HEK293 (cell line): ENCODE results near the gene BACH2.

Experiments
- CTCF ChIA-PET: fragments of 350-600 bp; formaldehyde crosslinking; extraction: SDS; loops from one replicate; lab custom pipeline; 2021; ENCODE audit warnings: antibody characterized with exemption; lab: Yijun Ruan, JAX
- POLR2A ChIA-PET: fragments of 300-600 bp; formaldehyde crosslinking; extraction: SDS; loops from one replicate; lab custom pipeline; 2020; ENCODE audit warnings: antibody characterized with exemption, inconsistent platforms; lab: Yijun Ruan, JAX
- H3K27ac ChIP-seq: fragments of 200-500 bp; sonication (Bioruptor generic); 2 replicates; pipeline ENCODE4 v1.5.1; 2014; ENCODE audit warnings: low read depth, low read length, control low read depth, inconsistent platforms; ENCODE audit errors: extremely low read depth
- H3K36me3 ChIP-seq, 2 experiments: fragments of 200-500 bp in 1 of 2; sonication (Bioruptor generic) in 1 of 2; 1 replicate in 1 of 2; 2 replicates in 1 of 2; pipeline ENCODE4 v1.5.1; 2014 to 2017; ENCODE audit warnings: inconsistent platforms in 2 of 2, low read length in 2 of 2; ENCODE audit not compliant: control insufficient read depth in 2 of 2, insufficient read depth in 1 of 2
- H3K4me1 ChIP-seq: fragments of 200-500 bp; sonication (Bioruptor generic); 2 replicates; pipeline ENCODE4 v1.5.1; 2014; ENCODE audit warnings: mild to moderate bottlenecking, low read length, inconsistent platforms; ENCODE audit not compliant: control insufficient read depth, insufficient read depth
- H3K4me3 ChIP-seq: 2 replicates; pipeline ENCODE4 v1.5.1; 2011; ENCODE audit warnings: low read depth, mild to moderate bottlenecking, control low read depth, low read length, moderate library complexity
- H3K9me3 ChIP-seq: fragments of 200-500 bp; sonication (Bioruptor generic); 2 replicates; pipeline ENCODE4 v1.5.1; 2014; ENCODE audit warnings: low read depth, low read length, inconsistent platforms; ENCODE audit not compliant: control insufficient read depth, insufficient read depth
- GLI2 ChIP-seq: fragments of 450-650 bp; formaldehyde crosslinking; IDR thresholded peaks from 2 replicates; pipeline ENCODE4; 2017; ENCODE audit warnings: missing biosample characterization, missing genetic modification characterization, low read depth, borderline replicate concordance
- GLIS1 ChIP-seq: fragments of 450-650 bp; formaldehyde crosslinking; IDR thresholded peaks from 2 replicates; pipeline ENCODE4 v1.5.1; 2016; ENCODE audit warnings: missing biosample characterization, missing genetic modification characterization
- HOXC10 ChIP-seq: sonication (generic); formaldehyde crosslinking; IDR thresholded peaks from 2 replicates; pipeline ENCODE4 v1.8.1; 2023; ENCODE audit warnings: mild to moderate bottlenecking, missing genetic modification reagents
- HOXD13 ChIP-seq: sonication (generic); formaldehyde crosslinking; IDR thresholded peaks from 2 replicates; pipeline ENCODE4 v1.8.0; 2022; ENCODE audit warnings: missing genetic modification reagents, borderline replicate concordance
- KLF8 ChIP-seq: fragments of 450-650 bp; formaldehyde crosslinking; IDR thresholded peaks from 2 replicates; pipeline ENCODE4 v1.5.1; 2016; ENCODE audit warnings: missing biosample characterization, missing genetic modification characterization
- KLF9 ChIP-seq: fragments of 450-650 bp; formaldehyde crosslinking; IDR thresholded peaks from 2 replicates; pipeline ENCODE4 v1.5.1; 2016; ENCODE audit warnings: missing biosample characterization, missing genetic modification characterization, low read depth
- SP3 ChIP-seq: fragments of 450-650 bp; formaldehyde crosslinking; IDR thresholded peaks from 2 replicates; pipeline ENCODE4 v1.5.1; 2016; ENCODE audit warnings: missing biosample characterization, missing genetic modification characterization
- ZBTB1 ChIP-seq: fragments of 450-650 bp; formaldehyde crosslinking; IDR thresholded peaks from 2 replicates; pipeline ENCODE4 v1.5.1; 2016; ENCODE audit warnings: missing biosample characterization, missing genetic modification characterization
- ZNF121 ChIP-seq: fragments of 450-650 bp; formaldehyde crosslinking; IDR thresholded peaks from 2 replicates; pipeline ENCODE4 v1.5.1; 2016; ENCODE audit warnings: missing biosample characterization, missing genetic modification characterization
- ZNF133 ChIP-seq: fragments of 450-650 bp; formaldehyde crosslinking; IDR thresholded peaks from 2 replicates; pipeline ENCODE4 v1.5.1; 2016; ENCODE audit warnings: missing biosample characterization, missing genetic modification characterization
- ZNF433 ChIP-seq: fragments of 450-650 bp; formaldehyde crosslinking; IDR thresholded peaks from 2 replicates; pipeline ENCODE4 v1.5.1; 2016; ENCODE audit warnings: missing biosample characterization, missing genetic modification characterization, low read depth
- ZNF560 ChIP-seq: fragments of 450-650 bp; formaldehyde crosslinking; IDR thresholded peaks from 2 replicates; pipeline ENCODE4 v1.5.1; 2017; ENCODE audit warnings: missing biosample characterization, missing genetic modification characterization, borderline replicate concordance
- ZNF561 ChIP-seq: fragments of 450-650 bp; IDR thresholded peaks from 2 replicates; pipeline ENCODE4 v1.5.1; 2018; ENCODE audit warnings: missing biosample characterization, missing genetic modification characterization, borderline replicate concordance
- ZNF626 ChIP-seq: fragments of 450-650 bp; sonication (Bioruptor Pico); formaldehyde crosslinking; IDR thresholded peaks from 2 replicates; pipeline ENCODE4 v1.5.1; 2018; ENCODE audit warnings: missing biosample characterization, missing genetic modification characterization, inconsistent platforms
- ZNF629 ChIP-seq: fragments of 450-650 bp; formaldehyde crosslinking; IDR thresholded peaks from 2 replicates; pipeline ENCODE4 v1.5.1; 2017; ENCODE audit warnings: missing biosample characterization, missing genetic modification characterization
- ZNF677 ChIP-seq: fragments of 450-650 bp; IDR thresholded peaks from 2 replicates; pipeline ENCODE4 v1.5.0; 2018; ENCODE audit warnings: missing biosample characterization, mild to moderate bottlenecking, missing genetic modification characterization, moderate library complexity
- ZNF747 ChIP-seq: fragments of 450-650 bp; formaldehyde crosslinking; IDR thresholded peaks from 2 replicates; pipeline ENCODE4 v1.5.1; 2016; ENCODE audit warnings: missing biosample characterization, missing genetic modification characterization
- ZNF776 ChIP-seq: fragments of 450-650 bp; formaldehyde crosslinking; IDR thresholded peaks from 2 replicates; pipeline ENCODE4 v1.5.0; 2017; ENCODE audit warnings: missing biosample characterization, missing genetic modification characterization, borderline replicate concordance
- ZNF791 ChIP-seq: fragments of 450-650 bp; formaldehyde crosslinking; IDR thresholded peaks from 2 replicates; pipeline ENCODE4 v1.5.1; 2016; ENCODE audit warnings: missing biosample characterization, missing genetic modification characterization
- TF ChIP-seq, protein P1 (sequence below): fragments of 450-650 bp; formaldehyde crosslinking; IDR thresholded peaks from 2 replicates; pipeline ENCODE4 v1.5.1; 2016; ENCODE audit warnings: missing biosample characterization, missing genetic modification characterization, borderline replicate concordance
- TF ChIP-seq, protein P2 (sequence below): fragments of 450-650 bp; formaldehyde crosslinking; optimal IDR thresholded peaks from 2 replicates; pipeline ENCODE3; 2016; ENCODE audit warnings: missing biosample characterization, mild to moderate bottlenecking, missing genetic modification characterization
- TF ChIP-seq, protein P3 (sequence below): fragments of 450-650 bp; formaldehyde crosslinking; IDR thresholded peaks from 2 replicates; pipeline ENCODE4 v1.5.1; 2017; ENCODE audit warnings: missing biosample characterization, missing genetic modification characterization
- TF ChIP-seq, protein P4 (sequence below): fragments of 450-650 bp; formaldehyde crosslinking; IDR thresholded peaks from 2 replicates; pipeline ENCODE4 v1.5.1; 2016; ENCODE audit warnings: missing biosample characterization, missing genetic modification characterization
- TF ChIP-seq, protein P5 (sequence below): IDR thresholded peaks from 2 replicates; pipeline ENCODE4 v1.6.1; 2011; ENCODE audit warnings: mild to moderate bottlenecking, low read depth, low read length, borderline replicate concordance

Gene BACH2

DNA sequence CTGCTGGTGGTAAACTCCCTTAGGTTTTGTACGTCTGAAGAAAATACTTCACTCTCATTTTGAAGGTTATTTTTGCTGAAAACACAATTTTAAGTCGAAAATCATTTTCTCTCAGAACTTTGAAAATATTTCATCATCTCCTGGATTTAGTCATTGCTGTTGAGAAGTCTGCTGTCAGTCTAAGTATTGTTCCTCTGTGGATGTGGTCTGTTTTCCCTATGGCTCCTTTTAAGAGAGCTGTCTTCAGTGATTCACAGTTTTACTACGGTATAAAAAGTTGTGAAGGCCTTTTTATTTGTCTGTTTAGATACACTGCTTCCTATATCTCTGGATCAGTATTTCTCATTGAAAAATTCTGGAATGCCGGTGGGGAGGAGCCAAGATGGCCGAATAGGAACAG is 243.0 kb downstream of the BACH2 start (continued):
- TF ChIP-seq, protein P1, sequence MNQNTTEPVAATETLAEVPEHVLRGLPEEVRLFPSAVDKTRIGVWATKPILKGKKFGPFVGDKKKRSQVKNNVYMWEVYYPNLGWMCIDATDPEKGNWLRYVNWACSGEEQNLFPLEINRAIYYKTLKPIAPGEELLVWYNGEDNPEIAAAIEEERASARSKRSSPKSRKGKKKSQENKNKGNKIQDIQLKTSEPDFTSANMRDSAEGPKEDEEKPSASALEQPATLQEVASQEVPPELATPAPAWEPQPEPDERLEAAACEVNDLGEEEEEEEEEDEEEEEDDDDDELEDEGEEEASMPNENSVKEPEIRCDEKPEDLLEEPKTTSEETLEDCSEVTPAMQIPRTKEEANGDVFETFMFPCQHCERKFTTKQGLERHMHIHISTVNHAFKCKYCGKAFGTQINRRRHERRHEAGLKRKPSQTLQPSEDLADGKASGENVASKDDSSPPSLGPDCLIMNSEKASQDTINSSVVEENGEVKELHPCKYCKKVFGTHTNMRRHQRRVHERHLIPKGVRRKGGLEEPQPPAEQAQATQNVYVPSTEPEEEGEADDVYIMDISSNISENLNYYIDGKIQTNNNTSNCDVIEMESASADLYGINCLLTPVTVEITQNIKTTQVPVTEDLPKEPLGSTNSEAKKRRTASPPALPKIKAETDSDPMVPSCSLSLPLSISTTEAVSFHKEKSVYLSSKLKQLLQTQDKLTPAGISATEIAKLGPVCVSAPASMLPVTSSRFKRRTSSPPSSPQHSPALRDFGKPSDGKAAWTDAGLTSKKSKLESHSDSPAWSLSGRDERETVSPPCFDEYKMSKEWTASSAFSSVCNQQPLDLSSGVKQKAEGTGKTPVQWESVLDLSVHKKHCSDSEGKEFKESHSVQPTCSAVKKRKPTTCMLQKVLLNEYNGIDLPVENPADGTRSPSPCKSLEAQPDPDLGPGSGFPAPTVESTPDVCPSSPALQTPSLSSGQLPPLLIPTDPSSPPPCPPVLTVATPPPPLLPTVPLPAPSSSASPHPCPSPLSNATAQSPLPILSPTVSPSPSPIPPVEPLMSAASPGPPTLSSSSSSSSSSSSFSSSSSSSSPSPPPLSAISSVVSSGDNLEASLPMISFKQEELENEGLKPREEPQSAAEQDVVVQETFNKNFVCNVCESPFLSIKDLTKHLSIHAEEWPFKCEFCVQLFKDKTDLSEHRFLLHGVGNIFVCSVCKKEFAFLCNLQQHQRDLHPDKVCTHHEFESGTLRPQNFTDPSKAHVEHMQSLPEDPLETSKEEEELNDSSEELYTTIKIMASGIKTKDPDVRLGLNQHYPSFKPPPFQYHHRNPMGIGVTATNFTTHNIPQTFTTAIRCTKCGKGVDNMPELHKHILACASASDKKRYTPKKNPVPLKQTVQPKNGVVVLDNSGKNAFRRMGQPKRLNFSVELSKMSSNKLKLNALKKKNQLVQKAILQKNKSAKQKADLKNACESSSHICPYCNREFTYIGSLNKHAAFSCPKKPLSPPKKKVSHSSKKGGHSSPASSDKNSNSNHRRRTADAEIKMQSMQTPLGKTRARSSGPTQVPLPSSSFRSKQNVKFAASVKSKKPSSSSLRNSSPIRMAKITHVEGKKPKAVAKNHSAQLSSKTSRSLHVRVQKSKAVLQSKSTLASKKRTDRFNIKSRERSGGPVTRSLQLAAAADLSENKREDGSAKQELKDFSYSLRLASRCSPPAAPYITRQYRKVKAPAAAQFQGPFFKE (tag by site-specific recombination): no peak
- no peak for TF ChIP-seq GLIS1 (tag by site-specific recombination)
- TF ChIP-seq, protein P2, sequence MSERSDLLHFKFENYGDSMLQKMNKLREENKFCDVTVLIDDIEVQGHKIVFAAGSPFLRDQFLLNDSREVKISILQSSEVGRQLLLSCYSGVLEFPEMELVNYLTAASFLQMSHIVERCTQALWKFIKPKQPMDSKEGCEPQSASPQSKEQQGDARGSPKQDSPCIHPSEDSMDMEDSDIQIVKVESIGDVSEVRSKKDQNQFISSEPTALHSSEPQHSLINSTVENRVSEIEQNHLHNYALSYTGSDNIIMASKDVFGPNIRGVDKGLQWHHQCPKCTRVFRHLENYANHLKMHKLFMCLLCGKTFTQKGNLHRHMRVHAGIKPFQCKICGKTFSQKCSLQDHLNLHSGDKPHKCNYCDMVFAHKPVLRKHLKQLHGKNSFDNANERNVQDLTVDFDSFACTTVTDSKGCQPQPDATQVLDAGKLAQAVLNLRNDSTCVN (tag by site-specific recombination): no peak
- no peak for TF ChIP-seq ZNF747
- TF ChIP-seq KLF8 (tag by site-specific recombination): no peak
- TF ChIP-seq SP3 (tag by site-specific recombination): no peak

DNA sequence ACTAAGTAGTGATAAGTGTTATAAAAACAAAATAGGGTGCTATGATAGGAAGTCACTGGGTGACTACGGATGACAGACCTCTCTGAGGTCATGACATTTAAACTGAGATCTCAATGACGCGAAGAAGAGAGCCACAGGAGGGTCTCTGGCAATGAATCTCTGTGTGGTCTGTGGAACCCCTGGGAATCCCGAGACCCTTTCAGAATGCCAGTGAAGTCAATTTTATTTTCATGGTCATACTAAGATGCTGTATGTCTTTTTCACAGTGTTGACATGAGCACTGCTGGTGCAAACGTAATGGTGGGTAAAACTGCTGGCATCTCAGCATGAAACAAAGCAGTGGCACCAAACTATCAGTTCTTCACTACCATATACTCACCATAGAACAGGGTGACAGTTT is 247.3 kb downstream of the BACH2 start:
- CTCF ChIA-PET: interaction anchor here (0.7 kb wide), 1 partner anchor 78 kb away, joined by 3 read pairs; no protein-coding TSS in a partner anchor
- Histone ChIP-seq H3K27ac (no peak overlapping the region), H3K4me1 (no peaks in the 10 kb centered on the region)
- TF ChIP-seq ZNF561 (no peak), ZNF560 (no peak), ZNF121 (tag by site-specific recombination) (no peak), ZNF626 (tag by site-specific recombination) (no peak), ZBTB1 (tag by site-specific recombination) (no peak), KLF9 (no peak), HOXC10 (no peak), ZNF629 (tag by site-specific recombination) (no peak), ZNF677 (tag by site-specific recombination) (no peak), ZNF791 (no peak), ZNF133 (tag by site-specific recombination) (no peak), ZNF433 (no peak), HOXD13 (CRISPR knock-in tag) (no peak), ZNF776 (no peak), GLI2 (tag by site-specific recombination) (no peak)
- TF ChIP-seq, protein P3, sequence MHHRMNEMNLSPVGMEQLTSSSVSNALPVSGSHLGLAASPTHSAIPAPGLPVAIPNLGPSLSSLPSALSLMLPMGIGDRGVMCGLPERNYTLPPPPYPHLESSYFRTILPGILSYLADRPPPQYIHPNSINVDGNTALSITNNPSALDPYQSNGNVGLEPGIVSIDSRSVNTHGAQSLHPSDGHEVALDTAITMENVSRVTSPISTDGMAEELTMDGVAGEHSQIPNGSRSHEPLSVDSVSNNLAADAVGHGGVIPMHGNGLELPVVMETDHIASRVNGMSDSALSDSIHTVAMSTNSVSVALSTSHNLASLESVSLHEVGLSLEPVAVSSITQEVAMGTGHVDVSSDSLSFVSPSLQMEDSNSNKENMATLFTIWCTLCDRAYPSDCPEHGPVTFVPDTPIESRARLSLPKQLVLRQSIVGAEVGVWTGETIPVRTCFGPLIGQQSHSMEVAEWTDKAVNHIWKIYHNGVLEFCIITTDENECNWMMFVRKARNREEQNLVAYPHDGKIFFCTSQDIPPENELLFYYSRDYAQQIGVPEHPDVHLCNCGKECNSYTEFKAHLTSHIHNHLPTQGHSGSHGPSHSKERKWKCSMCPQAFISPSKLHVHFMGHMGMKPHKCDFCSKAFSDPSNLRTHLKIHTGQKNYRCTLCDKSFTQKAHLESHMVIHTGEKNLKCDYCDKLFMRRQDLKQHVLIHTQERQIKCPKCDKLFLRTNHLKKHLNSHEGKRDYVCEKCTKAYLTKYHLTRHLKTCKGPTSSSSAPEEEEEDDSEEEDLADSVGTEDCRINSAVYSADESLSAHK (tag by site-specific recombination): no peak
- TF ChIP-seq, protein P4, sequence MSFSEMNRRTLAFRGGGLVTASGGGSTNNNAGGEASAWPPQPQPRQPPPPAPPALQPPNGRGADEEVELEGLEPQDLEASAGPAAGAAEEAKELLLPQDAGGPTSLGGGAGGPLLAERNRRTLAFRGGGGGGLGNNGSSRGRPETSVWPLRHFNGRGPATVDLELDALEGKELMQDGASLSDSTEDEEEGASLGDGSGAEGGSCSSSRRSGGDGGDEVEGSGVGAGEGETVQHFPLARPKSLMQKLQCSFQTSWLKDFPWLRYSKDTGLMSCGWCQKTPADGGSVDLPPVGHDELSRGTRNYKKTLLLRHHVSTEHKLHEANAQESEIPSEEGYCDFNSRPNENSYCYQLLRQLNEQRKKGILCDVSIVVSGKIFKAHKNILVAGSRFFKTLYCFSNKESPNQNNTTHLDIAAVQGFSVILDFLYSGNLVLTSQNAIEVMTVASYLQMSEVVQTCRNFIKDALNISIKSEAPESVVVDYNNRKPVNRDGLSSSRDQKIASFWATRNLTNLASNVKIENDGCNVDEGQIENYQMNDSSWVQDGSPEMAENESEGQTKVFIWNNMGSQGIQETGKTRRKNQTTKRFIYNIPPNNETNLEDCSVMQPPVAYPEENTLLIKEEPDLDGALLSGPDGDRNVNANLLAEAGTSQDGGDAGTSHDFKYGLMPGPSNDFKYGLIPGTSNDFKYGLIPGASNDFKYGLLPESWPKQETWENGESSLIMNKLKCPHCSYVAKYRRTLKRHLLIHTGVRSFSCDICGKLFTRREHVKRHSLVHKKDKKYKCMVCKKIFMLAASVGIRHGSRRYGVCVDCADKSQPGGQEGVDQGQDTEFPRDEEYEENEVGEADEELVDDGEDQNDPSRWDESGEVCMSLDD (tag by site-specific recombination): no peak
- TF ChIP-seq, protein P5, sequence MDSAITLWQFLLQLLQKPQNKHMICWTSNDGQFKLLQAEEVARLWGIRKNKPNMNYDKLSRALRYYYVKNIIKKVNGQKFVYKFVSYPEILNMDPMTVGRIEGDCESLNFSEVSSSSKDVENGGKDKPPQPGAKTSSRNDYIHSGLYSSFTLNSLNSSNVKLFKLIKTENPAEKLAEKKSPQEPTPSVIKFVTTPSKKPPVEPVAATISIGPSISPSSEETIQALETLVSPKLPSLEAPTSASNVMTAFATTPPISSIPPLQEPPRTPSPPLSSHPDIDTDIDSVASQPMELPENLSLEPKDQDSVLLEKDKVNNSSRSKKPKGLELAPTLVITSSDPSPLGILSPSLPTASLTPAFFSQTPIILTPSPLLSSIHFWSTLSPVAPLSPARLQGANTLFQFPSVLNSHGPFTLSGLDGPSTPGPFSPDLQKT: no peak

More for the DNA sequence above, 247.3 kb downstream of the BACH2 start:
- no peak overlapping the region for H3K4me3 ChIP-seq
- no peaks in the 10 kb centered on the region for H3K36me3 ChIP-seq
- POLR2A ChIA-PET: no interaction called here
- no peaks in the 10 kb centered on the region for H3K9me3 ChIP-seq
